Stimulated activated naive CD8-positive, alpha-beta T cell treated with anti-CD3 and anti-CD28 coated beads, Interleukin-15, amount 100 ng/mL, for 72 hours (primary cell): ENCODE data around the gene ADGRG3.
A peak's percentile ranks its signal among the peaks of the same experiment; 100 is the strongest.

ENCODE experiments used
- ATAC-seq: fragments of 150-1000 bp; cut with Tn5 transposase; 2 replicates; pipeline ENCODE4 v1.10.0; 2021; ENCODE audit warnings: mild to moderate bottlenecking, moderate library complexity
- DNase-seq, 2 donors: peaks; one replicate each; pipeline ENCODE4 v3.0.0; 2021 to 2022
- H3K27ac Mint-ChIP-seq, 2 donors: one replicate each; pipeline ENCODE4 v1.8.0; 2022; ENCODE audit warnings: mild to moderate bottlenecking in 2 of 2, mixed read lengths in 2 of 2, moderate library complexity in 2 of 2
- H3K27me3 Mint-ChIP-seq: one replicate; pipeline ENCODE4 v1.8.0; 2022; ENCODE audit warnings: mixed read lengths
- H3K4me1 Mint-ChIP-seq: one replicate; pipeline ENCODE4 v1.8.0; 2022; ENCODE audit warnings: mild to moderate bottlenecking, mixed read lengths
- H3K4me3 Mint-ChIP-seq, 2 donors: one replicate each; pipeline ENCODE4 v1.8.0; 2022; ENCODE audit warnings: mild to moderate bottlenecking in 2 of 2, mixed read lengths in 2 of 2, moderate library complexity in 1 of 2
- H3K9me3 Mint-ChIP-seq, 2 donors: one replicate each; pipeline ENCODE4 v1.8.0; 2022; ENCODE audit warnings: mixed read lengths in 2 of 2

Gene ADGRG3

GRCh38 chr16:57668263-57668571 is at the start of gene ADGRG3:
Gene ADGRG3, plus strand, starts transcription at chr16:57668306. Its CDS starts 42 bp downstream, at chr16:57668348.
- no peaks in the 10 kb centered on the region for H3K27me3 Mint-ChIP-seq
- DNase-seq = no peak
- H3K27ac Mint-ChIP-seq = peak within 1 kb of the TSS in 1 of 2 donors; percentile 27
- peaks cover 12% of the 10 kb centered on the region for H3K4me1 Mint-ChIP-seq
- peak; percentile 20 for ATAC-seq
- no peaks in the 10 kb centered on the region for H3K9me3 Mint-ChIP-seq
- no peak within 1 kb of the TSS for H3K4me3 Mint-ChIP-seq

- H3K27ac Mint-ChIP-seq = peak overlapping the region in 1 of 2 donors; percentile 65
These were observed 48.9 kb upstream of the ADGRG3 start for GRCh38 chr16:57619133-57619605.

GRCh38 chr16:57619606-57620334 is 48.3 kb upstream of the ADGRG3 start:
- Mint-ChIP-seq H3K9me3 (no peaks in the 10 kb centered on the region), H3K27me3 (no peaks in the 10 kb centered on the region), H3K4me3 (no peak overlapping the region), H3K27ac (peak overlapping the region in 1 of 2 donors; percentile 61), H3K4me1 (peaks cover 65% of the 10 kb centered on the region)
- no peak for DNase-seq
- ATAC-seq = no peak

More at GRCh38 chr16:57619133-57619605, 48.9 kb upstream of the ADGRG3 start:
- no peak for ATAC-seq
- DNase-seq = no peak
- no peaks in the 10 kb centered on the region for H3K9me3 Mint-ChIP-seq
- H3K4me3 Mint-ChIP-seq = no peak overlapping the region
- peaks cover 66% of the 10 kb centered on the region for H3K4me1 Mint-ChIP-seq
- no peaks in the 10 kb centered on the region for H3K27me3 Mint-ChIP-seq

- ATAC-seq (no peak), DNase-seq (no peak)
- H3K4me3 Mint-ChIP-seq = no peak overlapping the region
- no peaks in the 10 kb centered on the region for H3K9me3 Mint-ChIP-seq
- peaks cover 65% of the 10 kb centered on the region for H3K4me1 Mint-ChIP-seq
- H3K27me3 Mint-ChIP-seq = peaks cover 5% of the 10 kb centered on the region
- H3K27ac Mint-ChIP-seq = peak overlapping the region in 1 of 2 donors; percentile 74
These were observed 47.5 kb upstream of the ADGRG3 start for GRCh38 chr16:57620335-57621231.

GRCh38 chr16:57621521-57622271 is 46.4 kb upstream of the ADGRG3 start:
- no peak overlapping the region for H3K4me3 Mint-ChIP-seq
- DNase-seq (no peak), ATAC-seq (no peak)
- peaks cover 9% of the 10 kb centered on the region for H3K27me3 Mint-ChIP-seq
- H3K27ac Mint-ChIP-seq = peak overlapping the region in 1 of 2 donors; percentile 88
- peaks cover 62% of the 10 kb centered on the region for H3K4me1 Mint-ChIP-seq
- no peaks in the 10 kb centered on the region for H3K9me3 Mint-ChIP-seq

- no peaks in the 10 kb centered on the region for H3K9me3 Mint-ChIP-seq
- H3K27me3 Mint-ChIP-seq = peaks cover 9% of the 10 kb centered on the region
- peak overlapping the region in 1 of 2 donors; percentile 64 for H3K27ac Mint-ChIP-seq
- no peak for DNase-seq
- H3K4me1 Mint-ChIP-seq = peaks cover 63% of the 10 kb centered on the region
- no peak overlapping the region for H3K4me3 Mint-ChIP-seq
- no peak for ATAC-seq
These were observed 45.5 kb upstream of the ADGRG3 start for GRCh38 chr16:57622361-57623250.

- no peak overlapping the region for H3K4me3 Mint-ChIP-seq
- ATAC-seq (no peak), DNase-seq (no peak)
- peaks cover 12% of the 10 kb centered on the region for H3K27me3 Mint-ChIP-seq
- no peaks in the 10 kb centered on the region for H3K9me3 Mint-ChIP-seq
- peaks cover 63% of the 10 kb centered on the region for H3K4me1 Mint-ChIP-seq
- H3K27ac Mint-ChIP-seq = no peak overlapping the region
These were observed 44.7 kb upstream of the ADGRG3 start for GRCh38 chr16:57623251-57624043.

- Mint-ChIP-seq H3K4me1 (peaks cover 63% of the 10 kb centered on the region), H3K9me3 (no peaks in the 10 kb centered on the region), H3K4me3 (no peak overlapping the region), H3K27me3 (peaks cover 19% of the 10 kb centered on the region), H3K27ac (peak overlapping the region in 1 of 2 donors; percentile 24)
- DNase-seq (no peak), ATAC-seq (no peak)
These were observed 43.9 kb upstream of the ADGRG3 start for GRCh38 chr16:57624044-57624688.

GRCh38 chr16:57624806-57625500 is 43.2 kb upstream of the ADGRG3 start:
- H3K27ac Mint-ChIP-seq = peak overlapping the region; percentile 24 to 35
- peaks cover 27% of the 10 kb centered on the region for H3K27me3 Mint-ChIP-seq
- DNase-seq (no peak), ATAC-seq (no peak)
- H3K9me3 Mint-ChIP-seq = no peaks in the 10 kb centered on the region
- peaks cover 63% of the 10 kb centered on the region for H3K4me1 Mint-ChIP-seq
- H3K4me3 Mint-ChIP-seq = no peak overlapping the region

GRCh38 chr16:57626420-57627170 is 41.5 kb upstream of the ADGRG3 start:
- ATAC-seq (no peak), DNase-seq (no peak)
- H3K27me3 Mint-ChIP-seq = peaks cover 43% of the 10 kb centered on the region
- no peak overlapping the region for H3K27ac Mint-ChIP-seq
- H3K4me3 Mint-ChIP-seq = no peak overlapping the region
- H3K4me1 Mint-ChIP-seq = peaks cover 66% of the 10 kb centered on the region
- no peaks in the 10 kb centered on the region for H3K9me3 Mint-ChIP-seq

- Mint-ChIP-seq H3K4me3 (no peak overlapping the region), H3K27me3 (peaks cover 43% of the 10 kb centered on the region), H3K27ac (no peak overlapping the region), H3K9me3 (no peaks in the 10 kb centered on the region), H3K4me1 (peaks cover 63% of the 10 kb centered on the region)
- ATAC-seq (no peak), DNase-seq (no peak)
These were observed 40.8 kb upstream of the ADGRG3 start for GRCh38 chr16:57627184-57627871.
